GM18909 (cell line): ENCODE data around the gene CDH26.

Experiments used
- ATAC-seq: cut with Tn5 transposase; IDR thresholded peaks from one replicate; pipeline ENCODE4 v1.9.1; 2021; ENCODE audit warnings: mild to moderate bottlenecking; ENCODE audit not compliant: unreplicated experiment, poor library complexity

The CDH26 gene

GRCh38 chr20:60009826-60010616 is 51.8 kb downstream of the CDH26 start:
- ATAC-seq: no peak

- ATAC-seq: no peak
These were observed 52.7 kb downstream of the CDH26 start for GRCh38 chr20:60010689-60011458.

GRCh38 chr20:60011512-60012507 is 53.6 kb downstream of the CDH26 start:
- ATAC-seq: no peak

GRCh38 chr20:60013296-60014139 is 55.3 kb downstream of the CDH26 start:
- no peak for ATAC-seq

- ATAC-seq: no peak
These were observed 58.2 kb downstream of the CDH26 start for GRCh38 chr20:60016406-60016805.

GRCh38 chr20:60020251-60020650 is 62.0 kb downstream of the CDH26 start:
- no peak for ATAC-seq

- ATAC-seq: no peak
These were observed 62.9 kb downstream of the CDH26 start for GRCh38 chr20:60021104-60021503.

GRCh38 chr20:60022849-60023248 is 64.6 kb downstream of the CDH26 start:
- no peak for ATAC-seq

- ATAC-seq: no peak
These were observed 66.0 kb downstream of the CDH26 start for GRCh38 chr20:60024245-60024644.

- no peak for ATAC-seq
These were observed 66.6 kb downstream of the CDH26 start for GRCh38 chr20:60024801-60025200.

GRCh38 chr20:60026010-60026409 is 67.8 kb downstream of the CDH26 start:
- ATAC-seq: no peak

- no peak for ATAC-seq
These were observed 72.2 kb downstream of the CDH26 start for GRCh38 chr20:60030471-60030870.

GRCh38 chr20:60031107-60031506 is 72.9 kb downstream of the CDH26 start:
- ATAC-seq: no peak

- no peak for ATAC-seq
These were observed 76.2 kb downstream of the CDH26 start for GRCh38 chr20:60034231-60035110.

GRCh38 chr20:60035486-60035885 is 77.3 kb downstream of the CDH26 start:
- no peak for ATAC-seq

- no peak for ATAC-seq
These were observed 78.1 kb downstream of the CDH26 start for GRCh38 chr20:60036346-60036745.

- ATAC-seq: no peak
These were observed 78.7 kb downstream of the CDH26 start for GRCh38 chr20:60036746-60037499.
